Globus pallidus (tissue), 1 donor: ENCODE results near the gene ZNF304.
A peak's percentile ranks its signal among the peaks of the same experiment; 100 is the strongest.

ENCODE experiments used
- DNase-seq: peaks from one replicate; pipeline ENCODE4 v3.0.0-alpha.2; 2015; ENCODE audit warnings: low spot score

ZNF304 gene

DNA sequence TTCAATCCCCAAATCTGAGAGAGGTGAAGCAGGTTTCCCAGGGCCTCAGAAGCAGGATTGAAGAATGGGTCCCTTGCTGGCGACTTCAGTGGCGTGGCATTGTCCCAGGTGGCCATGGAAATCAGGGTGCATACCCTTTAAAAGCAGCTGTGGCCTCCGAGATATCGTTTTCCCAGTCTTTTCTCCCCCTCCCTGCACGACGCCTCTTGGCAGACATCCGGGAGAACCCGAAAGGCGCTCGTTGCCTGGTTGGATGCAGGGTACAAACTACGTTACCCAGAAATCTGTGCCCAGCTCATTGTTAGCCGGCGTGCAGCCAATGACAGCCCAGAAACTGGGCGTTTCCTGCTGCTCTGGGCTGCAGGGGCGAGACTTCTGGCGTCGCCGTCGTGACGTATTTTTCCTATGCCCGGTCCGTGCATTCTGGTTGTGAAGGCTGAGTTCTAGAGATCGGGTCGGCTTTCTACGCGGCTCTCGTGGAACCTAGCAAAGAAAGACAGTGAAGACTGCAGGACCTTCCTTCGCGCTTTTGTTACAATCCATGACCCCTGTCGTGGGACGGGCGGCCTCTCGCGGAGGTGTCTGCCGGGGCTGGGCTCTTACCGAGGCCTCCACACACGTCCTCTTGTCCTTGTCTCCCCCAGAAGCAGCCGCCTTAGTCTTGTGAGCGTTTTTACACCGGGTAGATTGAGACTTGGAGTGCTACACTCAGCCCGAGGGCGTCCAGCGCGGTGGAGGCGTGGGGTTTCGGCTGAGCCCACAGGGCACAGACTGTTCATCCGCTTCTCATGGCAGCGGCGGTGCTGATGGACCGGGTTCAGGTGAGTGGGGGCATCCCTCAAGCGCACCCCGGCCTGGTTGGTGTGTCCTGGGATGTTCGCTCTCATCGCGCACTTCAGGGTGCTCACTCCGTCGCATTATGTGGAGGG lies at the start of gene ZNF304:
Gene ZNF304, plus strand, starts transcription at position 395 of the 929 bp plus-strand sequence. Its CDS starts 394 bp downstream, at position 789.
- peak; percentile 96 for DNase-seq

DNA sequence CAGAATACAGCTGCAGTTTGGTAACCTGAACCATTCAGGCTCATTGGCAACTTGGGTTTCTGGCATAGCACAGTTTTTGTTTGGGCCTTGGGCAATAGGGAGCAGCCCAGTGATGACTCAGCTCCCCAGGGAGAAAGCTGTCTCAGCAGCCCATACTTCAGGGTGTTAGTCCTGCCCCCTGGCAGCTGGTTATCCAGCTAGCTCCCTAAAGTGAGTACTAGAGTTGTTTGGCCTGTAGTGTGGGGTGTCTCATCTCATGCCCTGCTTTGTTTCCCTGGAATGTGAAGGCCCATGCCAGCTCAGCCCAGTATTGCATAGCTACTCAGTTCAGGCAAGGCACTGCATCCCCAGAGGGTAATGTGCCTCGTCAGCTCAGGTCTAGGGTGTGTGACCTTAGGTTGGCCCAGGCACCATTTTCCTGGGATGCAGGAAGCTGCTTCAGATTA lies 49.0 kb upstream of the ZNF304 start:
- no peak for DNase-seq

DNA sequence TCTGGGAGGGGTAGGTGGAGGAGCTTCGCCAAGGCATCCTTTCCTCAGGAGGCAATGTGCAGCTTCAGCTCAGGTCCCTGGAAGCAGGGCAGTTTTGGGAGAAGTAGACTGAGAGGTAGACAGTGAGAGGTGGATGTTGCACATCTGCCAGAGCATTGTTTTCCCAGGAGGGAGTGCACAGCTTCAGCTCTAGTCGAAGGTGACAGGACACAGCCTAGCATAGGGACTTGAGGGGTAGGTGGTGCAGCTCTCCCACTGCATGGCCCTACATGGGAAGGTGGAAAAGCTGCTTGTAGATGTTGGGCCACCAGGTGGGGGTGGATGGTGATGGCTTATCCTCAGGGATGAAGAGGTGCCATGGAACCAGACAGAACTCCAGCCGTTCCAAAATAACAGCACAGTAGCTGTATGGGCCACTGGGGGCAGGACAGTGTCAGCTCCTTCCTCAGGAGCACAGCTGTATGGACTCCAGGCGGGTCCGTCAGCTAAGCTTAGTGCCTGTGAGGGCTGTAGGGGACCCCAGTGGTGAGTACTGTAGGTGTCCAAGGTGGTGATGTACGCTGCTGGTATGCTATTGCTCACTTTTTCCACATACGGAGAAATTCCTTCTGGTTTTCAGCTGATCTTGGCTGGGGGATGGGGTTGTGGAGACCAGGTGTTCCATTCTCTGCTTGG lies 48.2 kb upstream of the ZNF304 start:
- DNase-seq, result no peak

DNA sequence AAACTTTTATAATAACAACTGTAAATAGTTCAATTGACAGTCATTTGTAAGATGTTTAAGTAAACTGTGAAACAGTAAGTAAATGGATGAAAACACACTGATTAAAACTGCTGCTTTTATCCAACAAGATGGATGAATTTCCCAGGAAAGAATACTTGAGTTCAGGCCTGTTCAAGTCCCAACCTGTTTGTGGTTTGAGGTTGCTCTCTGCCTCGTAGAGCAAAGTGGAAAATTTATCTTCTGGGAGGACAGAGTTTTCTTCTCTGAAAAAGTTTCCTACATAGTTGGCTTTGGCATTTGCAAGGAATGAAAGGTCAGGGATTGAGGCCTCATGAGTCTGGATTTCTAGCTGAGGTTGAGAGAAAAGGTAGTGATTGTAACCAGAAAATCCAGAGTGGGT lies 46.0 kb upstream of the ZNF304 start:
- DNase-seq, result no peak

DNA sequence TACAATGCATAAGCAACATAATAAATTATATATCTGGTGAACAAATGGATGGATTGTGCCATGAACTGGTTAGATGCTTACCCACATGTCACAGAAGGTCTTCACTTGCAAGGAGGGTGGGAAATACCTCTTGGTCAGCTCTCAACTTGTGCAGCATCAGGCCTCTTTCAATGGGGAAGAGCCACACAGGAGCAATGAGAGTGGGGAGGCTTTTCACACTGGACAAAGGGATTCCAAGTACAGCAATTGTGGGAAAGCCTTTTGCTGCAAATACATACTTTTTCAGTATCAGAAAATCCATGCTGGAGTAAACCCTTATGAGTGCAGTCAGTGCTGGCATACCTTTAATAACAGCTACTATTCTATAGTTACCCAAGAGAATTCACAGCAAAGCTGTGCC lies 42.6 kb upstream of the ZNF304 start:
- DNase-seq, result no peak

DNA sequence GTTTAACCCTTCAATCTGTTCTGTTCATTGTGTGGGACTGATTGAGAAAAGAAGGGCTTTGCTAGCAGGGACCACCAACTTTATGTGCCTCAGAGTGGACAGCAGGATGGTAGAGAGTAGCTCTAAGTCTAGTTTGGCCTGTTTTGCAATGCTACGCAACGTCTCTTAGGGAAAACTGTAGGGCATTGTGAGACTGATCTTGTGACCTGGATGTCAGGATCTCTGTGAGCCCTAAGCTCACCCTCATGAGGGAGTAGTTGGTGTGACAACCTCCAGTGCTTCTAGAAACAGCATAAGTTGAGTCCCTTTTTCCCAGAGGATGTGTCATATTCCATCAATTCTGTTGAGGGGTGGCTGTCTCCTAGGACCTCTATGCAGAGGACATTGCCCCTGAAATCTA lies 40.3 kb upstream of the ZNF304 start:
- no peak for DNase-seq

DNA sequence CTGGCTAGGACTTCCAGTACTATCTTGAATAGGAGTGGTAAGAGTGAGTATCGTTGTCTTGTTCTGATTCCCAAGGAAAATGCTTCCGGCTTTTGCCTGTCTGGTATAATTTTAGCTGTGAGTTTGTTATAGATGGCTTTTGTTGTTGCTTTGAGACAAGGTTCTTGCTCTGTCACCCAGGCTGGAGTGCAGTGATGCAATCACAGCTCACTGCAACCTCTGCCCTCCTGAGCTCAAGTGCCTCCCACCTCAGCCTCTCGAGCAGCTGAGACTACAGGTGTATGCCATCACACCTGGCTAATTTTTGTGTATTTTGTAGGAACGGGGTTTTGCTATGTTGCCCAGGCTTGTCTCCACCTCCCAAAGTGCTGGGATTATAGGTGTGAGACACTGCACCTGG lies 36.9 kb upstream of the ZNF304 start:
- no peak for DNase-seq

DNA sequence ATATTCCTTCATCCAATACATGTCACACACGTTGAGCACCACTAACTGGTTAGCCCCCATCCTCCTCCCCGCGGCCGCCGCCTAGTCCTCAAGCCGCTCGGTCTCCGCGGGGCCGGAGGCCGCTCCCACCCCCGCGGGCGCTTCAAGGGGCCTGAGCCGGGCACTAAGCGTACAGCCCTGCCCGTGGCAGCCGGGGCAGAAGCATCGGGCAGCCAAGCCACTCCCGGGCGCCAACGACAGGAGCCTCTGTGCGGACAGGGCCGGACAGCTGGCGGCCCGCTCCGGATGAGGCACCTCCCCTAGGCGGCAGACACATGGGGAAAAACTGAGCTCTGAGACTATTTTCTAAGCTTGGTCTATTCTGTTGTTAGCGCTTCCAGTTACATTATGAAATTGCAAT lies 33.6 kb upstream of the ZNF304 start:
- no peak for DNase-seq

DNA sequence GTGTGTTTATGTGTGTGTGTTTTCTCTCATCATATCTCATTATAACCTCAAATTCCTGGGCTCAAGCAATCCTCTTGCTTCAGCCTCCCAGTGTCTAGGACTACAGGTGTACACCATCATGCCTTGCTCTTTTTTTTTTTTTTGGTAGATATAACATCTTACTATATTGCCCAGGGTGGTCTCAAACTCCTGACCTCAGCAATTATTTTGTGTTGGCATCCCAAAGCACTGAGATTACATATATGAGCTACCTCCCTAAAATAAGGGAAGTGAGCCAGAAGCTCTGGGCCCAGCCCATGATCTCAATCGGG lies 31.2 kb upstream of the ZNF304 start:
- DNase-seq, result no peak

DNA sequence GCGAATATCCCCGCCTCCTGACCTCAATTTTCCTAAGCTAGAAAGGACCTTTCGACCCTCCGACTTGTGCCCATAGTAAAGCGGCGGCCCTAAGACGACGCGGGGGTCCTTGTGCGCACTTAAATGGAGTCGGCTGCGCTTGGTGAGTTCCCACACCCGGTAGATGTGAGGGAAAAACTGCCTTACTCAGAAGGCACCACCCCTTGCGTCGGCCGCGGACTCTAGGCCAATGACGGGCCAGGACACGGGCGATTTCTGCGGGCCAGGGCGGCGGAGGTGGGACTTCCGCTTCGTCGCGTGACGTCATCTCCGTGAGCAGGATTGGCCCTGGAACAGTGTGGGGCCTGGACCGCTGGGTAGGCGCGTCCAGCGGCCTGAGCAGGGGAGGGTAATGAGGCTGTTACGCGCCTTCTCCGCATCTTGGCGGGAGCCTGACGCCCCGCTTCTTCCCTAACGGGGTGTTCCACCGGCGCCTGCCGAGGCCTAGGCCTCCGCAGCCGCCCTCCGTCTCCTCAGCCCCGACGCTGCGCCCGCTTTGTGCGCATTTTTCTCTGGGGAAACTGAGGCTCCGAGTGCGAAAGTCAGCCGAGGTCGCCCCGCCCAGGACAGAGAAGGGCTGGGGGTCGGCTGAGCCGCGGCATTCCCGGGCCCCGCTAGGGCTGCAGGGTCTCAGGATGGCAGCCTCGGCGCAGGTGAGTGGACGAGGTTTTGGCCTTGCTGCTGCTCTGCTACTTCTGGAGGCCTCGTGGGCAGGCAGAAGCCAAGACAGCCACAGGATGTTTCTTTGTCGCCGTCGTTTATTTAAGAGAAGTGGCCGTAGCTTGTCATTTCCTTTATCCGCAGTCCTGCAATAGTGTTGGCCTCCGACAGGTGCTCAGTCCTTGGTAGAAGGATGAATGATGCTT lies 30.6 kb upstream of the ZNF304 start, which contains the start of gene ZNF543:
Gene ZNF543, plus strand, starts transcription at position 293 of the 905 bp plus-strand sequence. Its CDS starts 382 bp downstream, at position 675.
- DNase-seq, result peak; percentile 95

DNA sequence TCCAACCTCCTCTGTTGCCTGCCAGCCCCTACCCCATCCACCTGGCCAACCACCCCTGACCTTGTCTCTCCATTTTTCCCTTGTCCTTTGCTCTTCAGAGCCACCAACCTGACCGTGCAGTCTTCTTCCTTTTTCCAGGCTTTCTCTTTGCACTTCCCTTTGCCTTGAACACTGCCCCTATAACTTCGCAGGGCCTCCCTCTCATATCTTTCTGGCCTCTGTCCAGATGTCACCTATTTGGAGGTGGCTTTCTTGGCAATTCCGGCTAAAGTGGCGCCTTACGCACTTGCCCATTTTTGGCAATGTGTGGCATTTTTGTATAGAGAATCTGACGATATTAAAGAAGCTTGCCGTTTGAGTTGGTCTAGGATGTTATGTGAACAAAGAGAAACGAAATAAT lies 30.0 kb upstream of the ZNF304 start:
- no peak for DNase-seq

DNA sequence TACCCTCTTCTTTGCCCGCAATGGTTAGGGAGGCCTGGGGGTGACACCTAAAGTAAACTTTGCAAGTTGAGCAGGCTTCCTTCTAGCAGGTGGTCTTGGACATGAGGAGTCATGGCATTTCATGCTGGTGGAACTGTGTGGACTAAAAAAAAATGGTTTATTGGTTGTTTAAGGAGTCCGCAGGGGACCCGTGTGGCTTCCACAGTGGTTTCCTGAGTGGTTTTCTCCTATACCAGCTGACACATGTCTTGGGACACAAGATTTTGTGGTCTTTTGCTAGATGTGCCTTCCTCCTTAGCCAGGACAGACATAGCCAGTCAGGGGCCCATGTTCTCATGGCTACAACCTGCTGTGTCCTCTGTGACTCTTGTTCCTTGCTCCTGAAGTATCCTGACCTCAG lies 29.3 kb upstream of the ZNF304 start:
- no peak for DNase-seq

DNA sequence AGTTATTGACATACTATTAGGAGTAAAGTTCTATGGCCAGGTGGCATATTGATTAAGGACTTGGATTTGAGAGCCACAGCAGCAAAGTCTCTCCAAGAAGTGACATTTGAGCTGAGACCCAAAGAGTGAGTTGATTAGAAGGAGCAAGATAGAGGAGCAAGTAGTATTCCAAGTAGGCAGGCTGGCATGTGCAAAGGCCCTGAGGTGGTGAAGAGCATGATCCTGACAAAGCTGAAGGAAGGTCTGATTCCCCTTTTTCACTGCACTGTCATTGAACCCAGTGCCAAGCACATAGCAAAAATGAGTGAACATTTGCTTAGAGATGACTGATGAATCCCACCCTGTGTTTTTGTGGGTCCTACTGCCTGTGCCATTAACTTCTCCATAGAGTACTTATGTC lies 26.1 kb upstream of the ZNF304 start:
- DNase-seq, result no peak

DNA sequence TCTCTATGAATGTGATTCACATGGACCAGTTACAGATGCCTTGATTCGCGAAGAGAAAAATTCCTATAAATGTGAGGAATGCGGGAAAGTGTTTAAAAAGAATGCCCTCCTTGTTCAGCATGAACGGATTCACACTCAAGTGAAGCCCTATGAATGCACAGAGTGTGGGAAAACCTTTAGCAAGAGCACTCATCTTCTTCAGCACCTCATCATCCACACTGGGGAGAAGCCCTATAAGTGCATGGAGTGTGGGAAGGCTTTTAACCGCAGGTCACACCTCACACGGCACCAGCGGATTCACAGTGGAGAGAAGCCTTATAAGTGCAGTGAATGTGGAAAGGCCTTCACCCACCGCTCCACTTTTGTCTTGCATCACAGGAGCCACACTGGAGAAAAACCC lies 23.1 kb upstream of the ZNF304 start:
- DNase-seq, result no peak

DNA sequence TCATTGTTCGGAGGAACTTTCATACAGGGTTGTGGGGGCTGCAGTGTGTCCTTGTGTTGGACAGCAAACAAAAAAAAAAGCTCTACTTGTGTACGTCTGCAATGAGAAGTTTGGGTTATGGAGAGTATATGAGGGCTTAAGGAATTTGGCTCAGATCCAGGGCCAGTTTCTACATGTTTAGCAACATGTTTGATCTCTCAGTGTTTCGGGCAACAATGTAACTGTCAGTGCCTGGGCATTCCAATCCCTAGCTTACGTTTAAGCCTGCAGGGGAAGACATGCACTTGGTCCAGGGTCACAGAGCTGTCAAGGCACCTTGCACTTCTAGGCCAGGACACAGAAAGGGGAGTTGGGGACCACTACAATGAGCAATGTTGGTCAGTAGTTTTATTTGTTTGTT lies 16.9 kb upstream of the ZNF304 start:
- no peak for DNase-seq

DNA sequence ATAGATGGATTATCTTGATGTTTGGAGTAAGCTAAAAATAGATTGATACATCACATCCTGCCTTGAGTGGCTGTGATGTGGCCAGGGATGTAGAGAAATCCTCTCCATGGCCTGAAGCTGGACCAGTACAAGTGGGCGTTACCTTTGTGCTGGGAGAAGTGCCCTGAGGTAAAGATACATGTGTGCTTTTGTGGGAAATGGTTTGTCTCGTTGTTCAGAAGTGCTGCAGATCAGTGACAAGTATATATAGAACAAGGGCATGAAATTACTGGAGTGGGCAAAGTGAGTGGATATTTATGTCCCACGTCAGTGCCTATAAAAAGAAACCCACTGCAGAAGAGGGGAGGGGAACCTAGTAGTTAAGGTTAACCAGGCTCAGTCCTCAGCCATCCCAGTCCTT lies 12.2 kb upstream of the ZNF304 start:
- no peak for DNase-seq

DNA sequence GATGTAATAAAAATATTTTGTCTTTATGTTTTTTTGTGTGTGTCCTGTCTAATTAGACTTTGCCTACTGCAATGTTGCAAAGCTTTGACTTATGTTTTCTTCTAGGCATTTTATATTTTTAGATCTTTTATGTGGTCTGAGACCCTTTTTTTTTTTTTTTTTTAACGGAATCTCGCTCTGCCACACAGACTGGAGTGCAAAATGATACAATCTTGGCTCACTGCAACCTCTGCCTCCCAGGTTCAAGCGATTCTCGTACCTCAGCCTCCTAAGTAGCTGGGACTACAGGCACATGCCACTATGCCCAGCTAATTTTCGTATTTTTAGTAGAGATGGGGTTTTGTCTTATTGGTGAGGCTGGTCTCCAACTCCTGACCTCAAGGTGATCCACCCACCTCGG lies 8.5 kb upstream of the ZNF304 start:
- no peak for DNase-seq

DNA sequence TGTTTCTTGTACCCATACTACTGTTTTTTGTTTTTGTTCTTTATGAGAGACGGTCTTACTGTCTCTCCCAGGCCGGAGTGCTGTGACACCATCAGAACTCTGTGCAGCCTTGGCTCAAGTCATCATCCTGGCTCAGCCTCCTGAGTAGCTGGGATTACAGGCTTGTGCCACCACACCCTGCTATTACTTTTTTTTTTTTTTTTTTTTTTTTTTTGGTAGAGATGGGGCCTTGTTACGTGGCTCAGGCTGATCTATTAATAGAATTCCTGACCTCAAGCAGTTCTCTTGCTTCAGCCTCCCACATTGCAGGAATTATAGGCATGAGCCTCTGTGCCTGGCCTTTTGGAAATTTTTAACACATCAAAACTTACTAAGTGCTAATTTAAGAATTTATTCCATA lies 2.9 kb upstream of the ZNF304 start:
- DNase-seq, result no peak

DNA sequence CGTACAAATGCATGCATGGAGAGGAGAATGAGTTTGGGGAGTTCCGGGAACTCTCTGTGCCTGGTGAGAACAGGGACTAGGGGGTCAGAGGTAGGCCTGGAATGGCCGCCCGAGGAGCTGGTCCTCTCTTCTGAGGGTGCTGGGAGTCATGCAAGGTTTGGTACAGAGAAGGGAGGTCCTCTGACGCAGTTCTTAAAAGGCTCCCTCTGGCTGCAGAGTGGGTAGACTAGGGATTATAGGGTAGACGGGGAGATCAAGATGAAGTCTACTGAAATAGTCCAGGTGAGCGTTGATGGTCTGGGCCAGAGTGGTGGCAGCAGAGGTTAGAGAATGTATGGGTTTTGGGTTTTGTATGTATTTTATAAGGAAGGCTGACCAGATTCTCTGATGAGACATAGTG lies 796 bp downstream of the ZNF304 start:
- no peak for DNase-seq

DNA sequence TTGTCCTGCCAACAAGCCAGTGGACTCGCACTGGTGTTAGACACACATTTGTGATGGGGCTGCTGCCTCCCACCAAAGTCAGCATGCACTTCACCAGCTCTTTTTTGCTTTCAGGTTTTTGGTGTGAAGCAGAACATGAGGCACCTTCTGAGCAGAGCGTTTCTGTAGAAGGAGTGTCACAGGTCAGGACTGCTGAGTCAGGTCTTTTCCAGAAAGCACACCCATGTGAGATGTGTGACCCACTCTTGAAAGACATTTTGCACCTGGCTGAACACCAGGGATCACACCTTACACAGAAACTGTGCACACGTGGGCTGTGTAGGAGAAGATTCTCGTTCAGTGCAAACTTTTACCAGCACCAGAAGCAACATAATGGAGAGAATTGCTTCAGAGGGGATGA lies 4.8 kb downstream of the ZNF304 start:
- DNase-seq, result no peak

DNA sequence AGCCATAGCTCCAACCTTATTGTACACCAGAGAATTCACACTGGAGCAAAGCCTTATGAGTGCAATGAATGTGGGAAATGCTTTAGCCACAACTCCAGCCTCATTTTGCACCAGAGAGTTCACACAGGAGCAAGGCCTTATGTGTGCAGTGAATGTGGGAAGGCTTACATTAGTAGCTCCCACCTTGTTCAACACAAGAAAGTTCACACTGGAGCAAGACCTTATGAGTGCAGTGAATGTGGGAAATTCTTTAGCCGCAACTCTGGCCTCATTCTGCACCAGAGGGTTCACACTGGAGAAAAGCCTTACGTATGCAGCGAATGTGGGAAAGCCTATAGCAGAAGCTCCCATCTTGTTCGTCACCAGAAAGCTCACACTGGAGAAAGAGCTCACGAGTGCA lies 6.3 kb downstream of the ZNF304 start:
- no peak for DNase-seq

DNA sequence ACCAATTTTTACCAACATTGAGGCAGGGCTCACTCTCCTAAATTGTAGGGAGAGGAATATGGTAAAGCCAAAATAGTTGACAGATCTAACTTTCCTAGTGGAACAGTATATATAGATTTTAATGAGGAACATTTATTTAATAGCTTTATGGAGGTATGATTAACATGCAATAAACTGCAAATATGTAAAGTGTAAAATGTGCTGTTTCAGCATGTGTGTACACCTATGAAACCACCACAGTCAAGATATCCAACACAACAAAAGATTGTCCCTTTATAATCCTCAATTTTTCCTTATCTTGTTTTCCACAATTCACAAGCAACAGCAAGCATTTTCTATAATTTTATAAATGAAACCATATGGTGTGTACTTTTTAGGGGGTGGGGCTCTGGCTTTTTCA lies 8.2 kb downstream of the ZNF304 start:
- no peak for DNase-seq
